ACHN (cell line): ENCODE data around the gene EVPL.
"Not testable (repeated sequence)": the region's sequence is repeated elsewhere in the genome, so short reads cannot be mapped to it uniquely, and the experiment has no call there.

Experiments used
- DNase-seq: peaks from one replicate; pipeline ENCODE4 v3.0.0-alpha.2; 2015
- in situ Hi-C: cut with HindIII; loops from 2 replicates; pipeline ENCODE4 v1.10.0; 2017; ENCODE audit warnings: low sequenced_read_pairs, low pct_ligation_motif_present, low pct_unique_long_range_greater_than_20kb

The EVPL gene

GRCh38 chr17:75980188-75981018 lies 46.7 kb downstream of the EVPL start:
- in situ Hi-C loops, result no loop called here

GRCh38 chr17:75979705-75980187 lies 47.4 kb downstream of the EVPL start:
- DNase-seq, result no peak
- in situ Hi-C loops, result no loop called here

More at GRCh38 chr17:75980188-75981018, 46.7 kb downstream of the EVPL start:
- peak; percentile 50 for DNase-seq

GRCh38 chr17:75978938-75979704 lies 48.0 kb downstream of the EVPL start, which contains the start of the genes ACOX1 and TEN1:
Gene ACOX1 (minus strand): TSS chr17:75979166. CDS start chr17:75979073, 93 bp downstream.
Gene TEN1 (plus strand): TSS chr17:75979240. CDS start chr17:75986193, 6,953 bp downstream.
- in situ Hi-C loops, result no loop called here

GRCh38 chr17:75976175-75976848 lies 50.8 kb downstream of the EVPL start:
- in situ Hi-C loops, result no loop called here
- DNase-seq, result peak; percentile 44

More at GRCh38 chr17:75978938-75979704, 48.0 kb downstream of the EVPL start, which contains the start of the genes ACOX1 and TEN1:
- DNase-seq, result peak; percentile 98

- DNase-seq, result no peak
- in situ Hi-C loops, result no loop called here
Observed at GRCh38 chr17:75975757-75976174, 51.3 kb downstream of the EVPL start.

GRCh38 chr17:75975187-75975586 lies 51.9 kb downstream of the EVPL start:
- DNase-seq, in situ Hi-C loops: not testable (repeated sequence)

GRCh38 chr17:75970626-75971025 lies 56.5 kb downstream of the EVPL start:
- in situ Hi-C loops, result no loop called here
- no peak for DNase-seq

GRCh38 chr17:75970011-75970523 lies 57.0 kb downstream of the EVPL start:
- in situ Hi-C loops, result no loop called here
- no peak for DNase-seq

- in situ Hi-C loops, DNase-seq: not testable (repeated sequence)
Observed at GRCh38 chr17:75969044-75969443, 58.1 kb downstream of the EVPL start.

GRCh38 chr17:75965468-75965867 lies 61.6 kb downstream of the EVPL start:
- in situ Hi-C loops, result no loop called here
- DNase-seq, result no peak

- in situ Hi-C loops, result no loop called here
Observed at GRCh38 chr17:75959839-75960511, 67.1 kb downstream of the EVPL start.

GRCh38 chr17:75959051-75959838 lies 67.9 kb downstream of the EVPL start:
- in situ Hi-C loops, result no loop called here
- no peak for DNase-seq

More at GRCh38 chr17:75959839-75960511, 67.1 kb downstream of the EVPL start:
- DNase-seq, result no peak
